Epithelial cell of proximal tubule (primary cell): ENCODE measurements around the gene ZNF789. TPM values are rescaled to one million over a fixed set of nuclear protein-coding genes. Genes with fewer than 3 reads are reported as not detected.

Source experiments
- DNase-seq: peaks from one replicate; pipeline ENCODE4 v3.0.0-alpha.2; 2011; ENCODE audit warnings: low read depth
- H3K4me3 ChIP-seq: 2 replicates; pipeline ENCODE4 v1.5.1; 2011; ENCODE audit warnings: low read depth, mild to moderate bottlenecking, low read length
- total RNA-seq: library from RNA; depleted of rRNA; stranded (reverse); fragments of >200 nt; gene quantifications from 2 replicates; pipeline ENCODE4 v1.2.3, GENCODE V29; 2015
- TF ChIP-seq, protein P1 (sequence below): conservative IDR thresholded peaks from 2 replicates; pipeline ENCODE4 v1.5.1; 2012; ENCODE audit warnings: low read depth, mild to moderate bottlenecking, low read length

ZNF789 gene
- total RNA-seq, 1 donor from 2014 or later: 11.6 TPM

DNA sequence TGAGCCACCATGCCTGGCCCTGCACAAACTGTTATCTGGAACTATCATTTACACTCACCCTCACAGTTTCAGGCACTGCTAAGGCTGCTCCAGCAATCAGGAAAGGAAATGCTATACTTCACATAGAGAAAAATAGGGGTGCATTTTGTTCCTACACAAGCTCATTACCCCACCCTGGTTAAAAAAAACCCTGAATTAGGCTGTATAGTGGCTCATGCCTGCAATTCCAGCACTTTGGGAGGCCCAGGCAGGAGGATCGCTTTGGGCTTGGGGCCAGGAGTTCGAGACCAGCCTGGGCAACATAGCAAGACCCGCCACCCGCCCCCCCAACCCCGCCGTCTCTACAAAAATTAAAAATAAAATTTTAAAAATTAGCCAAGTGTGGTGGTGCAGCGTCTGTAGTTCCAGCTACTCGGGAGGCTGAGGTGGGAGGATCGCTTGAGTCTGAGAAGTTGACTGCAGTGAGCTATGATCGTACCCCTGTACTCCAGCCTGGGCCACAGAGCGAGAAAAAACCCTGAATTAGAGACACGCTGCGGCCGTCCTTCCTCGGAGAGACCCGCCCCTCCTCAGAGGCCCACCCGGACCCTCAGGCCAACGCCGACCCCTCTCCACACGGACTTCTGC is 34.6 kb upstream of the ZNF789 start:
- TF ChIP-seq, protein P1, sequence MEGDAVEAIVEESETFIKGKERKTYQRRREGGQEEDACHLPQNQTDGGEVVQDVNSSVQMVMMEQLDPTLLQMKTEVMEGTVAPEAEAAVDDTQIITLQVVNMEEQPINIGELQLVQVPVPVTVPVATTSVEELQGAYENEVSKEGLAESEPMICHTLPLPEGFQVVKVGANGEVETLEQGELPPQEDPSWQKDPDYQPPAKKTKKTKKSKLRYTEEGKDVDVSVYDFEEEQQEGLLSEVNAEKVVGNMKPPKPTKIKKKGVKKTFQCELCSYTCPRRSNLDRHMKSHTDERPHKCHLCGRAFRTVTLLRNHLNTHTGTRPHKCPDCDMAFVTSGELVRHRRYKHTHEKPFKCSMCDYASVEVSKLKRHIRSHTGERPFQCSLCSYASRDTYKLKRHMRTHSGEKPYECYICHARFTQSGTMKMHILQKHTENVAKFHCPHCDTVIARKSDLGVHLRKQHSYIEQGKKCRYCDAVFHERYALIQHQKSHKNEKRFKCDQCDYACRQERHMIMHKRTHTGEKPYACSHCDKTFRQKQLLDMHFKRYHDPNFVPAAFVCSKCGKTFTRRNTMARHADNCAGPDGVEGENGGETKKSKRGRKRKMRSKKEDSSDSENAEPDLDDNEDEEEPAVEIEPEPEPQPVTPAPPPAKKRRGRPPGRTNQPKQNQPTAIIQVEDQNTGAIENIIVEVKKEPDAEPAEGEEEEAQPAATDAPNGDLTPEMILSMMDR: no peak
- no peak for DNase-seq
- H3K4me3 ChIP-seq: peak overlapping the region; percentile 100

DNA sequence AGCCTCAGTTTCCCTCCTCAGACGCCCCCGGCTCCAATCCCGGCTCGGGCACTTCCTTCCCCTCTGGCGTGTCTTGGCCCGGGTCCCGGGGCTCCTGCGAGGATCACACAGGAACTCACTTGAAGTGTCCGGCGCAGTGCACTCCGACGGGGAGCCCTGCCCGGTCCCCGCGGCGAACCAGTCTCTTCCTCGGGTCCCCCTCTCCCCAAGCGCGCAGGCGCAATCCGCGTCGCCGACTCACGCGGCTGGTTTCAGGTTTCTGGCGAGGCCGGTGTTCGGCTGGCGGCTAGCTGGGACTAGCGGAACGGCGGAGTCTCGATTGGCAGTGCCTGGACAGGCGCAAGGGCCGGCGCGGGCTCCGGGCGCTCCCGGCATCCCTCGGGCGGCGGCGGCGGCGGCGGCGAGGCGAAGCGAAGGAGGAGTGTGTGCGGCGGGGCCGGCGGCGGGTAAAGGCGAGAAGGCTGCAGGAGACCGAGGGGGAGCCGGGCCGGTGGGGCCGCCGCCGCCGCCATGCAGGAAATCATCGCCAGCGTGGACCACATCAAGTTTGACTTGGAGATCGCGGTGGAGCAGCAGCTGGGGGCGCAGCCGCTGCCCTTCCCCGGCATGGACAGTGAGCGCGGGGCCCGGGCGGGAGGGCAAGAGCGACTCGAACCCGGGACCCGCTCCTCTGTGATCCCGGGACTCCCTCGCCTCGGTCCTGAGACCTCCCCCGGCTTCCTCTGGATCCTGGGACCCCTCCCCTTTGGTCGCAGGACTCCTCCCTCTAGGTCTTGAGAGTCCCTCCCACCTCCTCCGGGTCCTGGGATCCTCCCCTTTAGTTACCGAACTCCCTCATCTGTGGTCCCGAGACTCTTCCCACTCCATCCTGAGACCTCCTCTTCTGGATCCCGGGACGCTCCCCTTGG is 33.9 kb upstream of the ZNF789 start, which contains the start of the genes CPSF4 and PTCD1:
CPSF4 (plus strand) TSS at position 371 of the 908 bp plus-strand sequence; CDS start at position 511, 140 bp downstream.
PTCD1 (minus strand) TSS at position 226 of the 908 bp plus-strand sequence. CDS start 3,556 bp downstream, outside the sequence.
- H3K4me3 ChIP-seq: peak within 1 kb of the TSS; percentile 100
- peak; percentile 44 for DNase-seq
- TF ChIP-seq, protein P1: no peak

DNA sequence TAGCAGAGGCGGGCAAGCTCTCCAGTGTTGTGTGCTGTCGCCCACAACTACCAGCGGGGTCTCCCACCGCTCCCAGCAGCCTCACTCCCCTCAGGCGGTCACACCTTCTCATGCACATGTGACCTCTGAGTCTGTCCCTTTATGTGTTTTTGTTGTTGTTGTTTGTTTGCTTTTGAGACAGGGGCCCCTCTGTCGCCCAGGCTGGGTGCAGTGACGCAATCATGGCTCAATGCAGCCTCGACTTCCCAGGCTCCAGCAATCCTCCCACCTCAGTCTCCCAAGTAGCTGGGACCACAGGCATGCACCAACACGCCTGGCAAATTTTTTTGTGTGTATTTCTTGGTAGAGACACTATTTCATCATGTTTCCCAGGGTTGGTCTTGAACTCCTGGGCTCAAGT is 32.5 kb upstream of the ZNF789 start:
- no peak for DNase-seq
- peak overlapping the region; percentile 100 for H3K4me3 ChIP-seq
- TF ChIP-seq, protein P1: no peak

DNA sequence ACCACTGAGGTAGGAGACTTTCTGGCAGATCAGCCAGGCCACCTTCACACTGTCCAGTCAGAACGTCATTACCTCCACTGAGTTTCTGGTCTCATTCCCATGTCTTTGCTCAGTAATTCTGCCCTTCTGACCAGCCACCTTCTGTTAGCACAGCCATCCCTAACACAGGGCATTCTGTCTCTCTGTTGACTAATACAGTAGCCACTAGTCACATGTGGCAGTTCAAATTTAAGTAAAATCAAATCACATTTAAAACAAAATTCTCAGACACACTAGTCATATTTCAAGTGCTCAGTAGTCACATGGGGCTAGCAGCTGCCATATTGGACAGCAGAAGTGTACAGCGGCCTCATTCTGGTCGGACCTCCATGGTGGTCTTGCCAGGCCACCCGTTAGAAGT is 26.6 kb upstream of the ZNF789 start:
- DNase-seq: no peak
- TF ChIP-seq, protein P1: no peak
- H3K4me3 ChIP-seq: no peak overlapping the region

DNA sequence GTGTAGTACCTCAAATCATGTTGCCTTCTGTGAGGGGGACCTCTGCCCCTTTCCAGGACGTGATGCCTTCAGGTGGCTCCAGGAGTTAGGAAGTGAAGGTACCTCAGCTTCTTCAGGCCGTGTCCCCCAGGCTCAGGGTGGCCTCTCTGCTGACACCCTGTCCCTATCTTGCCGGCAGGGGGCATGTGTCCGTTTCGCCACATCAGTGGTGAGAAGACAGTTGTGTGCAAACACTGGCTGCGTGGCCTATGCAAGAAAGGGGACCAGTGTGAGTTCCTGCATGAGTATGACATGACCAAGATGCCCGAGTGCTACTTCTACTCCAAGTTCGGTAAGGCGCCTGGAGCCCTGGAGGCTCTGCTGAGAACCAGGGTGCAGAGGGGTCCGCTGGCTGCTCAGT is 24.7 kb upstream of the ZNF789 start:
- no peak overlapping the region for H3K4me3 ChIP-seq
- TF ChIP-seq, protein P1: peak; percentile 39
- no peak for DNase-seq

DNA sequence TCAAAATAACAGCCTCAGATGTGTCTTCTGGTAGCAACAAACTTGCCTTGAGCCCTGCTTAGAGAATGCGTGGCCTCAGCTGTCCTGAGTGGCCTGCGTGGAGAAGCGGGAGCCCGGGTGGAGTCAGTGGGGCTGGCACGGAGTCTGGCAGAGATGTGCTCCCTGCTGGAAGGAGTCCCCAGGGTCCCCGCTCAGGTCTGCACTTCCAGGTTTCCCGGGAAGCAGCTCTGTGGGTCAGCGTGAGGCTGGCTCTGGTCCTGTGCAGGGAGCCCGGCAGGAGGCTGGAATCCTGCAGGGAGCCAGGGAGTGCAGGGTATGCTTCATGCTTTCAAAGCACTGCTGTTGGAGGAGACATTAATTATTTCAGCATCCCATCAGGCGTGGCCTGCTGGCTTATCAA is 23.8 kb upstream of the ZNF789 start:
- DNase-seq: no peak
- TF ChIP-seq, protein P1: no peak
- no peak overlapping the region for H3K4me3 ChIP-seq
